Kidney (tissue), 14 donors: ENCODE data around the gene GAGE12J. TPM values are rescaled to one million over a fixed set of nuclear protein-coding genes. Genes with fewer than 3 reads are reported as not detected.

Experiments
- DNase-seq, 5 donors: peaks; one replicate each; pipeline ENCODE4 v3.0.0-alpha.2; 2013 to 2020
- FAIRE-seq: peaks from 2 replicates; lab custom pipeline; 2012; peaks lifted over from hg19 to GRCh38; lab: Jason Lieb, UNC
- H3K27ac ChIP-seq, 2 donors: one replicate each; pipeline ENCODE4 v1.7.0; 2013; ENCODE audit warnings: low read depth in 2 of 2, low read length in 2 of 2, inconsistent platforms in 1 of 2
- H3K27me3 ChIP-seq: one replicate; pipeline ENCODE4 v1.7.1; 2013; ENCODE audit warnings: low read length, inconsistent platforms; ENCODE audit not compliant: control insufficient read depth, insufficient read depth
- H3K36me3 ChIP-seq, 3 donors: one replicate each; pipeline versions ENCODE4 v1.7.0 to v1.7.1; 2013; ENCODE audit warnings: low read length in 3 of 3, control low read depth in 1 of 3, inconsistent platforms in 1 of 3; ENCODE audit not compliant: insufficient read depth in 3 of 3, control insufficient read depth in 2 of 3
- H3K4me1 ChIP-seq, 3 donors: one replicate each; pipeline versions ENCODE4 v1.7.0 to v1.7.1; 2013; ENCODE audit warnings: low read length in 3 of 3, inconsistent platforms in 1 of 3, low read depth in 1 of 3; ENCODE audit not compliant: control insufficient read depth in 2 of 3, insufficient read depth in 2 of 3
- H3K4me3 ChIP-seq, 3 donors: one replicate each; pipeline versions ENCODE4 v1.7.0 to v1.8.1; 2013; ENCODE audit warnings: low read length in 3 of 3, control low read depth in 1 of 3, inconsistent platforms in 1 of 3
- H3K9ac ChIP-seq, 3 donors: one replicate each; pipeline versions ENCODE4 v1.7.0 to v1.7.1; 2013; ENCODE audit warnings: low read length in 3 of 3, control low read depth in 1 of 3, inconsistent platforms in 1 of 3
- H3K9me3 ChIP-seq, 3 donors: one replicate each; pipeline versions ENCODE4 v1.7.0 to v1.7.1; 2013; ENCODE audit warnings: low read length in 3 of 3, control low read depth in 1 of 3, inconsistent platforms in 1 of 3; ENCODE audit not compliant: control insufficient read depth in 2 of 3, insufficient read depth in 1 of 3
- CTCF ChIP-seq: IDR thresholded peaks from 3 replicates; pipeline ENCODE4 v1.5.1; 2012; ENCODE audit warnings: mild to moderate bottlenecking, moderate library complexity, borderline replicate concordance; ENCODE audit not compliant: insufficient read depth; ENCODE audit errors: extremely low read depth
- intact Hi-C: fragments of 100-400 bp; cut with DNase I; formaldehyde crosslinking; loops from one replicate; pipeline ENCODE4 v1.11.1; 2022
- polyA plus RNA-seq: library from polyadenylated mRNA; stranded (reverse); fragments of 350-450 nt; fragmentation: Illumina TruSeq; extraction: RNeasy Lipid Tissue Mini Kit (QIAGEN cat#74804); gene quantifications from one replicate; pipeline ENCODE4 v1.2.3, GENCODE V29; 2014; ENCODE audit warnings: low read depth, low replicate concordance; ENCODE audit not compliant: insufficient read depth
- total RNA-seq: library from RNA; stranded (reverse); fragmentation: NEBNext Ultra II Directional; extraction: Animal tissue kit (Norgen Biotek cat#: 25700); gene quantifications from one replicate; pipeline ENCODE4 v1.2.1, GENCODE V29; 2021
- donor health status: control.
- donor health status: control.
- donor health status: control.
- donor health status: control.
- donor health status: control.
- donor health status: DM: yes; HTN: yes; CAD: no.
- donor health status: Normal renal cell carcinoma (clear cell type).

Gene GAGE12J
- total and polyA plus RNA-seq, 2 donors from 2014 or later: not detected

DNA sequence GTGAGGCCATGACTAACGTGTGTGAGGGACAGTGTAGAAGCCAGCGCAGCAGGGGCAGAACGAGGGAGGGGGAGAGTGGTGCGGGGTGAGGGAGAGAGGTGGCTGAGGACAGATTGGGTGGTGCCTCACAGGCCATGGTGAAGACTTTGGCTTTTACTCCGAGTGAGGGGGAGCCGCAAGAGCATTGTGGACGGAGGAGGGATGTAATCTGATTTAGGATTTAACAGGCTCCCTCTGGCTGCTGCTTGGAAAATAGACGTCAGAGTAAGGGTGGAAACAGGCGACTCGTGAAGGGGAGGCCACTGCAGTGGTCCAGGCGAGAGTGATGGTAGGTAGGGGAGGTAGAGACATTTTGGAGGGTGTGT, 39.2 kb upstream of the GAGE12J start:
- Histone ChIP-seq H3K27ac (no peak overlapping the region), H3K4me1 (no peaks in the 10 kb centered on the region), H3K4me3 (no peak overlapping the region), H3K36me3 (no peaks in the 10 kb centered on the region), H3K27me3 (no peaks in the 10 kb centered on the region), H3K9me3 (no peaks in the 10 kb centered on the region), H3K9ac (no peak overlapping the region)
- intact Hi-C loops: no loop called here
- DNase-seq (peak in 2 of 5 donors; percentile 42 to 63), FAIRE-seq (no peak)
- TF ChIP-seq CTCF: no peak

DNA sequence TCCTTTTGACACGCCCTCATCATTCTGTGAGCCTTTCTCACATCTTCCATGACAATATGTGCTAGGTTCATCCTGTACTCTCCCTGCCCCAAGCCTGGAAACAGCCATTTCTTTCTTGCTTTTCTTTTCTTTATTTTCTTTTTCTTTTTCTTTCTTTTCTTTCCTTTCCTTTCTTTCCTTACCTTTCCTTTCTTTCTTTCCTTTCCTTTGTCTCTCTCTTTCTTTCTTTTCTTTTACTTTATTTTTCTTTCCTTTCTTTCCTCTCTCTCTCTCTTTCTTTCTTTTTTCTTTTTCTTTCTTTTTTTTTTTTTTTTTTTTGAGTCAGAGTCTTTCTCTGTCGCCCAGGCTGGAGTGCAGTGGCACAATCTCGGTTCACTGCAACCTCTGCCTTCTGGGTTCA, 37.6 kb upstream of the GAGE12J start:
- no peaks in the 10 kb centered on the region for H3K27me3 ChIP-seq
- FAIRE-seq (no peak), DNase-seq (no peak)
- TF ChIP-seq CTCF: no peak
- no peaks in the 10 kb centered on the region for H3K9me3 ChIP-seq
- H3K4me1 ChIP-seq: no peaks in the 10 kb centered on the region
- H3K36me3 ChIP-seq: no peaks in the 10 kb centered on the region
- H3K9ac ChIP-seq: no peak overlapping the region
- no peak overlapping the region for H3K27ac ChIP-seq
- intact Hi-C loops: no loop called here
- no peak overlapping the region for H3K4me3 ChIP-seq

DNA sequence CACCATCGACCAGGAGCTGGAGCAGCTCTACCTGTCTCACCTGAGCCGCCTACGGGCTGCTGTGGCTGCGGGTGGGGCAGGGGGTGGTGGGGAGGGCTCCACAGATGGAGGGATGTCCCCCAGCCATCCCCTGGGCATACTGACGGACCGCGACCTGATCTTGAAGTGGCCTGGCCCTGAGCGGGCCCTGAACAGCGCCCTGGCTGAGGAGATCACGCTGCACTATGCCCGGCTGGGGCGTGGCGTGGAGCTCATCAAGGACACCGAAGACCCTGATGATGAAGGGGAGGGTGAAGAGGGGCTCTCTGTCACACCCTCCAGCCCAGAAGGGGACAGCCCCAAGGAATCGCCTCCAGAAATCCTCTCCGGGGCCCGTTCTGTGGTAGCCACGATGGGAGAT, 35.7 kb upstream of the GAGE12J start:
- Histone ChIP-seq H3K4me1 (no peaks in the 10 kb centered on the region), H3K4me3 (no peak overlapping the region), H3K27me3 (no peaks in the 10 kb centered on the region), H3K9me3 (no peaks in the 10 kb centered on the region), H3K9ac (no peak overlapping the region), H3K36me3 (no peaks in the 10 kb centered on the region), H3K27ac (no peak overlapping the region)
- DNase-seq (no peak), FAIRE-seq (no peak)
- no peak for TF ChIP-seq CTCF
- intact Hi-C loops: no loop called here

DNA sequence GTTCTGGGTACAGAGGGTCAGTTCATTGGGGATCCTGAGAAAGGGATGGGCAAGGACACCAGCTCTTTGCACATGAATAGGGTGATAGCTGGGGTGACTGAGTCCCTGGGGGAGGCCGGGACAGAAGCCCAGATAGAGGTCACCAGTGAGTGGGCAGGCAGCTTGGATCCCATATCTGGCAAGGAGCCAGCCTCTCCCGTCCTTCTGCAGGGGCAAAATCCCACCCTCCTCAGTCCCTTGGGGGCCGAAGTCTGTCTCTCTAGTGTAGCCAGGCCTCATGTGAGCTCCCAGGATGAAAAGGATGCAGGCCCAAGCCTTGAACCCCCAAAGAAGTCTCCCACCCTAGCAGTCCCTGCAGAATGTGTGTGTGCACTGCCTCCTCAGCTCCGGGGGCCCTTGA, 35.3 kb upstream of the GAGE12J start:
- FAIRE-seq (no peak), DNase-seq (no peak)
- TF ChIP-seq CTCF: no peak
- no peaks in the 10 kb centered on the region for H3K36me3 ChIP-seq
- H3K4me1 ChIP-seq: no peaks in the 10 kb centered on the region
- H3K27me3 ChIP-seq: no peaks in the 10 kb centered on the region
- H3K4me3 ChIP-seq: no peak overlapping the region
- no peak overlapping the region for H3K9ac ChIP-seq
- intact Hi-C loops: no loop called here
- H3K27ac ChIP-seq: no peak overlapping the region
- H3K9me3 ChIP-seq: no peaks in the 10 kb centered on the region
